ENCODE measurements around the gene ICAM3. TPM values are rescaled to one million over a fixed set of nuclear protein-coding genes. Genes with fewer than 3 reads are reported as not detected.

Gene ICAM3
- total and polyA plus RNA-seq, 10 of the 15 experiments (the other 5 are each of a cell fraction or from before 2014, with no cell fraction given): 5.5 to 152 (median 90.7) TPM

- TF ChIP-seq CEBPZ (IDR thresholded peaks at IDR 0.05; ENCODE audit: low read depth, low read length) (no peak), ZSCAN29 (IDR thresholded peaks at IDR 0.05) (no peak), BACH1 (IDR thresholded peaks at IDR 0.05; ENCODE audit: borderline replicate concordance) (no peak), ZNF384 (IDR thresholded peaks at IDR 0.05; ENCODE audit: borderline replicate concordance, low read depth, low read length) (no peak), SUZ12 (IDR thresholded peaks at IDR 0.05; ENCODE audit: unreplicated experiment) (no peak), ZBTB11 (CRISPR knock-in tag; IDR thresholded peaks at IDR 0.05) (no peak), NBN (IDR thresholded peaks at IDR 0.05) (peak; percentile 24; the same call in 1 of the 2 replicates), EED (IDR thresholded peaks at IDR 0.05; ENCODE audit: low read depth) (peak; percentile 66), SMC3 (IDR thresholded peaks at IDR 0.05; ENCODE audit: borderline replicate concordance, low read length) (peak; percentile 97), NFYA (IDR thresholded peaks at IDR 0.05; ENCODE audit: borderline replicate concordance, low read depth, low read length) (no peak), HDAC6 (IDR thresholded peaks at IDR 0.05; ENCODE audit: unreplicated experiment) (no peak), BMI1 (IDR thresholded peaks at IDR 0.05; ENCODE audit: borderline replicate concordance) (no peak), KAT2A (conservative IDR thresholded peaks at IDR 0.05; ENCODE audit: control insufficient read depth, low read depth, low read length) (no peak)
- TF ChIP-seq, protein P1, sequence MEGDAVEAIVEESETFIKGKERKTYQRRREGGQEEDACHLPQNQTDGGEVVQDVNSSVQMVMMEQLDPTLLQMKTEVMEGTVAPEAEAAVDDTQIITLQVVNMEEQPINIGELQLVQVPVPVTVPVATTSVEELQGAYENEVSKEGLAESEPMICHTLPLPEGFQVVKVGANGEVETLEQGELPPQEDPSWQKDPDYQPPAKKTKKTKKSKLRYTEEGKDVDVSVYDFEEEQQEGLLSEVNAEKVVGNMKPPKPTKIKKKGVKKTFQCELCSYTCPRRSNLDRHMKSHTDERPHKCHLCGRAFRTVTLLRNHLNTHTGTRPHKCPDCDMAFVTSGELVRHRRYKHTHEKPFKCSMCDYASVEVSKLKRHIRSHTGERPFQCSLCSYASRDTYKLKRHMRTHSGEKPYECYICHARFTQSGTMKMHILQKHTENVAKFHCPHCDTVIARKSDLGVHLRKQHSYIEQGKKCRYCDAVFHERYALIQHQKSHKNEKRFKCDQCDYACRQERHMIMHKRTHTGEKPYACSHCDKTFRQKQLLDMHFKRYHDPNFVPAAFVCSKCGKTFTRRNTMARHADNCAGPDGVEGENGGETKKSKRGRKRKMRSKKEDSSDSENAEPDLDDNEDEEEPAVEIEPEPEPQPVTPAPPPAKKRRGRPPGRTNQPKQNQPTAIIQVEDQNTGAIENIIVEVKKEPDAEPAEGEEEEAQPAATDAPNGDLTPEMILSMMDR (IDR thresholded peaks at IDR 0.05 in 2 of 3, conservative IDR thresholded peaks at IDR 0.05 in 1 of 3; ENCODE audit: control insufficient read depth in 2 of 3, extremely low read depth in 1 of 3, insufficient read depth in 1 of 3, low read depth in 3 of 3, low read length in 3 of 3): peak; percentile 88 to 95 (median 92)
Observed at GRCh38 chr19:10388957-10389356, 49.5 kb upstream of the ICAM3 start (continued).
